GM18520 (cell line): ENCODE measurements around the gene OLFM1.

Experiments
- ATAC-seq: cut with Tn5 transposase; IDR thresholded peaks from one replicate; pipeline ENCODE4 v1.9.1; 2021; ENCODE audit not compliant: unreplicated experiment

The OLFM1 gene

GRCh38 chr9:135087899-135088347, 455 bp downstream of the OLFM1 start:
- no peak for ATAC-seq

GRCh38 chr9:135088348-135088978, 995 bp downstream of the OLFM1 start:
- no peak for ATAC-seq

- no peak for ATAC-seq
These were observed 1.7 kb downstream of the OLFM1 start for GRCh38 chr9:135088979-135089847.

GRCh38 chr9:135090081-135090480, 2.6 kb downstream of the OLFM1 start:
- no peak for ATAC-seq

GRCh38 chr9:135090547-135090946, 3.1 kb downstream of the OLFM1 start:
- no peak for ATAC-seq

GRCh38 chr9:135091545-135091944, 4.1 kb downstream of the OLFM1 start:
- ATAC-seq: no peak

- ATAC-seq: no peak
These were observed 5.6 kb downstream of the OLFM1 start for GRCh38 chr9:135093111-135093510.

- no peak for ATAC-seq
These were observed 6.6 kb downstream of the OLFM1 start for GRCh38 chr9:135093911-135094584.

GRCh38 chr9:135095470-135096407, 8.3 kb downstream of the OLFM1 start:
- ATAC-seq: no peak

GRCh38 chr9:135096408-135096895, 9.0 kb downstream of the OLFM1 start:
- no peak for ATAC-seq

- ATAC-seq: no peak
These were observed 11.1 kb downstream of the OLFM1 start for GRCh38 chr9:135098400-135099105.

GRCh38 chr9:135099574-135099973, 12.1 kb downstream of the OLFM1 start:
- ATAC-seq: no peak

- no peak for ATAC-seq
These were observed 12.8 kb downstream of the OLFM1 start for GRCh38 chr9:135100241-135100681.

- ATAC-seq: no peak
These were observed 13.4 kb downstream of the OLFM1 start for GRCh38 chr9:135100725-135101410.

GRCh38 chr9:135101486-135101885, 14.0 kb downstream of the OLFM1 start:
- ATAC-seq: no peak

- no peak for ATAC-seq
These were observed 14.5 kb downstream of the OLFM1 start for GRCh38 chr9:135101926-135102325.

GRCh38 chr9:135102331-135102730, 14.9 kb downstream of the OLFM1 start:
- no peak for ATAC-seq

GRCh38 chr9:135103001-135103446, 15.6 kb downstream of the OLFM1 start:
- ATAC-seq: no peak
